GM12865 (cell line): Measurements from ENCODE around the gene KMT5C.

Source experiments
- DNase-seq: peaks from one replicate; pipeline ENCODE4 v3.0.0; 2010; ENCODE audit warnings: low read depth
- H3K4me3 ChIP-seq: 2 replicates; pipeline ENCODE4 v1.5.1; 2011; ENCODE audit warnings: mild to moderate bottlenecking, low read depth, low read length, control low read depth
- TF ChIP-seq, protein P1 (sequence below): IDR thresholded peaks from 2 replicates; pipeline ENCODE4 v1.5.1; 2011; ENCODE audit warnings: low read length, control low read depth, low read depth, inconsistent platforms; ENCODE audit not compliant: insufficient read depth; ENCODE audit errors: missing control alignments

KMT5C gene

DNA sequence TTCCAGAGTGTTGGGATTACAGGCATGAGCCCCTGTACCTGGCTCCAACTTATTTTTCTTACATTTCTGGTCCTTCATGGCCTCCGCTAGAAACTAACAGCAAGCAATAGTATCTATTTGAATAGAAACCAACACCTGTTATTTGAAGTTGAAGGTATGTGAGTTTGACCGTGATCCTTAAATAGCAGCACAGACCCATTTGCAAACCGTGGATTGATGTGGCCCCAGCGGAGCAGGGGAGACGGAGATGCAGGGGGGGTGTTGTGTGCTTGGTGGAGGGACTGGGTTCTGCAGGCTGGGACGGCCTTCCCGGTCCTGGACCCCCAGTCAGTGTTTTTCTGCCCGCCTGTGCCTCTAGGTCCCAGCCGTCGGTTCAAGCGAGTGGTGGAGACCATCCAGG is 31.4 kb upstream of the KMT5C start:
- TF ChIP-seq, protein P1, sequence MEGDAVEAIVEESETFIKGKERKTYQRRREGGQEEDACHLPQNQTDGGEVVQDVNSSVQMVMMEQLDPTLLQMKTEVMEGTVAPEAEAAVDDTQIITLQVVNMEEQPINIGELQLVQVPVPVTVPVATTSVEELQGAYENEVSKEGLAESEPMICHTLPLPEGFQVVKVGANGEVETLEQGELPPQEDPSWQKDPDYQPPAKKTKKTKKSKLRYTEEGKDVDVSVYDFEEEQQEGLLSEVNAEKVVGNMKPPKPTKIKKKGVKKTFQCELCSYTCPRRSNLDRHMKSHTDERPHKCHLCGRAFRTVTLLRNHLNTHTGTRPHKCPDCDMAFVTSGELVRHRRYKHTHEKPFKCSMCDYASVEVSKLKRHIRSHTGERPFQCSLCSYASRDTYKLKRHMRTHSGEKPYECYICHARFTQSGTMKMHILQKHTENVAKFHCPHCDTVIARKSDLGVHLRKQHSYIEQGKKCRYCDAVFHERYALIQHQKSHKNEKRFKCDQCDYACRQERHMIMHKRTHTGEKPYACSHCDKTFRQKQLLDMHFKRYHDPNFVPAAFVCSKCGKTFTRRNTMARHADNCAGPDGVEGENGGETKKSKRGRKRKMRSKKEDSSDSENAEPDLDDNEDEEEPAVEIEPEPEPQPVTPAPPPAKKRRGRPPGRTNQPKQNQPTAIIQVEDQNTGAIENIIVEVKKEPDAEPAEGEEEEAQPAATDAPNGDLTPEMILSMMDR: no peak
- DNase-seq: peak; percentile 40
- H3K4me3 ChIP-seq: no peak overlapping the region

DNA sequence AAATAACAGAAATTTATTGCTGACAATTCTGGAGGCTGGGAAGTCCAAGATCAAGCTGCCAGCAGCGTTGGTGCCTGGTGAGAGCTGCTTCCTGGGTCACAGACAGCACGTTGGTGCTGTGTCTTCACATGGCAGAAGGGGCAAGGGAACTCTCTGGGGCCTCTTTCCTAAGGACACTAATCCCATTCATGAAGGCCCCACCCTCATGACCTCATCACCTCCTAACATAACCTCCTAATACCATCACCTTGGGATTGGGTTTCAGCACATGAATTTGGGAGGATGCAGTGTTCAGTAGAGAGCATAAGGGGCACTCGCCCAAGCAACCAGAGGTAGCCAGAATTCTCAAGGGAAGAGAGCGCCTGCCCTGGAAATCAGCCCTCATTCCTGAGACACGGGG is 30.2 kb upstream of the KMT5C start:
- TF ChIP-seq, protein P1: no peak
- H3K4me3 ChIP-seq: no peak overlapping the region
- DNase-seq: no peak

DNA sequence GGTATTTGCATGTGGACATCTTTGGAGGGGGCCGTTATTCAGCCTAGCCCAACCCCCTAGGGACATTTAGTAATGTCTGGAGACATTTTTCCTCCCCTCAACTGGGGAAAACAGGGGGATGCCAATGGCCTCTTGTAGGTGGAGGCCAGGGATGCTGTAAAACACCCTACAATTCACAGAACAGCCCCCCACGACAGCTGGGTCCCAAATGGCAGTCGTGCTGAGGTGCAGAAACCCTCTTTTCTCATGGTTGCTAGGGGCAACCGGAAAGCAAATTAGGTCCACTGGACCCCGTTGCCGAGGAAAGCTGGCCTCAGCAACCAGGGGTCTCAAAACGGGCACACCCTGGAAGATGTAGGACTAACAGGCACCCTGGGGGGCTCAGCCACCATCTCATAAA is 29.2 kb upstream of the KMT5C start:
- TF ChIP-seq, protein P1: no peak
- no peak for DNase-seq
- H3K4me3 ChIP-seq: no peak overlapping the region

DNA sequence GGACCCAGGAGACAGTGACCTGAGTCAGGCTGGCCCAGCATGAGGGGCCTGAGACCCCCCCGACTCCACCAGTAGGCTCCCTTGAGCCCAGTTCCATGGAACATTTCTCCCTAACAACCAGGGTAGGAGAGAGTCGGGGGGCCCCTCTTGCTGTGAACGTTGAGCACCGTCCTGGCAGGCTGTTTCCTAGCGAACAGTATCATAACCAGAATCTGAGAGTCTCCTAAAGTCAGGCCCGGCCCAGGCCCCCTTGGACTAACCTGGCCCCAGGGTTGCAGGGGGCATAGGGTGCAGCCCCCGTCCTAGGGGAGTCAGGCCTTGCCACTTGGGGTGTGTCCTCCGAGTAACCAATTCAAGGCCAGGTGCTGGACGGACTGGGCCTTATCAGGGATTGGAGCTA is 28.3 kb upstream of the KMT5C start:
- DNase-seq: no peak
- TF ChIP-seq, protein P1: no peak
- H3K4me3 ChIP-seq: no peak overlapping the region

DNA sequence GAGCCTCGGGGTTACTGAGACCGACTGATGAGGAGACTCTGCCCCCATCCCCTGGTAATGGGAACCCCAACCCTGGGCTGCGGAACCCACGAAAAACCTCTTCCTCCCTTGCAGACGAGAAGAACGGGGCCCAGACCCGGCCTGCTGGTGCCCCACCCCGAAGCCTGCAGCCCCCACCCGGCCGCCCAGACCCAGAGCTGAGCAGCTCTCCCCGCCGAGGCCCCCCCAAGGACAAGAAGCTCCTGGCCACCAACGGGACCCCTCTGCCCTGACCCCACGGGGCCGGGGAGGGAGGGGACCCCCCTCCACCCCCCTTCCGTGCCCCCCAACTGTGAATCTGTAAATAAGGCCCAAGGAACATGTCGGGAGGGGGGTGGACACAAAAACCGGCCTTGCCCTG is 27.9 kb upstream of the KMT5C start:
- TF ChIP-seq, protein P1: no peak
- no peak for DNase-seq
- no peak overlapping the region for H3K4me3 ChIP-seq

DNA sequence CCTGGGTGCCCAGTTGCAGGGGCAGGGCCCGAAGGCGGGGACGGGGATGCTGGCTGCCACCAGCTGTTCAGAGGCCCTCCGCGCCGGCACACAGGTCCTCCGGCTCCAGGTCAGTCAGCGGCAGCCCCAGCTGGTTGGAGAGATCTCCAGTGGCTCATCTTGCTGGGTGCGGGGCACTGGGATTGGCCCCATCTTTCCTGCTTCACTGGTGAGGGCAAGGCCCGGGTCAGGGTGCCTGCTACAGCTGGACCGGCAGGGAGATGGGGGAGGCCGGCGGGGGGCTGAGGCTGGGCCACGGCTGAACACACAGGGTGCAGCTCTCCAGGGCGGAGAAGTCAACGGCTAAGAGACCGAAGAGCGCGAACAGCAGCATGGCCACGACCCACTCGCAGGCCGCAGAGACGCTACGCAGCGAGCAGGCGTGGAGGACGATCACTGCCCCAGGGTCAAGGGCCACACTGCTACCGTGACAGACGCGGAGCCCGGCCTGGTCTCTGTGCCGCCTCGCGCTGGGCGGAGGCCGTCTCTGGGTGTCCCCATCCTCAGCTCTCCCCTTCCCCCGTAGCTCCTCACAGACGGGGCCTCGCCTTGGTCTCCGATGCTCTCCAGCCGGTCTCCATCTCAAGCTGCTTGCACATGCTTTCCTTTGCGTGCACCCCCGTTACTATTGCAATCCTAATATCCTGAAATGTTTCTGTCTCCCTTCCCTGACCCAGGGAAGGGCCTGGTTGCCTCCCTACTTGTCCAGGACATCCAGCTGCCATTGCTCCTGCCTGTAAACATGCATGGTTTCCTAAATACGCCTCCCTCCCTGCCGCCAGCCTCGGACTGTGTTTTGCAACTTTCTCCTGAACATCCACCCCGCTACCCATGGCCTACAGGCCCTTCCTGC is 26.8 kb upstream of the KMT5C start:
- H3K4me3 ChIP-seq: no peak overlapping the region
- TF ChIP-seq, protein P1: no peak
- no peak for DNase-seq

DNA sequence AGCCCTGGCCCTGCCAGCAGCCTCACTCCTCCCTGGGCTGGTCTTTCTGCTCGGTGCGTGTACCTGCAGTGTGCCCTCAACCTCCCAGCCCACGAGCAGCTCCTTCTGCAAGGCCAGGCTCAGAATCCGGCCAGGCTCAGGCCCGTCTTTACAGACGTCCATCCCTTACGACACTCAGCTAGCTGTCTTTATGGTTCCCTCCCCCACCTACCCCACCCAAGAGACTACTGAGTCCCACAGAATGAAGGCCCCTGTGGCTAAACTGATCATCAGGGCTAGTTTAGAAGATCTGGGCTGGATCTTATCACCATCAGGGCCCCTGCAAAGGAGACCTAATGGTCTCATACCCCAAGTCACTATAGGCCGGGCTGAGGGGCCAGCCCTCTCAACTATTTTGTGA is 25.3 kb upstream of the KMT5C start:
- DNase-seq: no peak
- TF ChIP-seq, protein P1: no peak
- no peak overlapping the region for H3K4me3 ChIP-seq
